T-helper 9 cell (primary cell): ENCODE data around the gene OR4E2.
"Not testable (repeated sequence)": the region's sequence is repeated elsewhere in the genome, so short reads cannot be mapped to it uniquely, and the experiment has no call there.

Experiments used
- DNase-seq: peaks from one replicate; pipeline ENCODE4 v3.0.0-alpha.2; 2020

Gene OR4E2

DNA sequence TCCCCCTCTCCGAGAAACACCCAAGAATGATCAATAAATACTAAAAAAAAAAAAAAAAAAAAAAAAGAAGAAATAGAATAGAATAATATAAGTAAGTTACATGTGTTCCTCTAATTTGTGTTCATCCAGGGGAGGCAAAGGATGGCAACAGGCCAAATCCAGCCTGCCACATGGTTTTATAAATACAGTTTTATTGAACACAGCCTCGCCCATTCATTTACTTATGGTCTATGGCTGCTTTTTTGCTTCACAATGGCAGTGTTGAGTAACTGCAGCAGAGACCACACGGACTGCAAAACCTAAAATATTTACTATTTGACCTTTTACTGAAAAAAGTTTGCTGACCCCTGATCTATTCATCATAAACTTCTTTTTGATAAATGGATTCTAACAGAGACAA is 44.9 kb downstream of the OR4E2 start:
- not testable (repeated sequence) for DNase-seq

DNA sequence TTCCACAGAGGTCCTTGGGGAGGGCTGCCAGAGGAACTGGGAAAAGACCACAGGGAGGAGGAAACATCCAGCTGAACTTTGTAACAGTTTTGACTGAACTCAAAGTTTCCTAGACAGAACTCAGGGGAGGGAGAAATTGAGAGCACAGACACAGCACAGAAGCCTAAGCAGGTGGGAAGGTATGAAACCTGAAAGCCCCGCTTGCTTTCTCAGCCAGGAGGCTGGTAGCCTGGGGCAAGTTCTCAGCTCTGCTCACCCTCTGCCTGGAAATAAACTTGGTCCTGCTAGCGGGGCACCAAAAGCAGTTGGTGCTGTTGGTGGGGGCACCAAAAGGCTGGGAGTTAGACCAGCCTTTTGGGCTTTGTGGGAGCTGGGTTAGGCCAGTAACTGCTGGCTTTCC is 45.9 kb downstream of the OR4E2 start:
- no peak for DNase-seq

DNA sequence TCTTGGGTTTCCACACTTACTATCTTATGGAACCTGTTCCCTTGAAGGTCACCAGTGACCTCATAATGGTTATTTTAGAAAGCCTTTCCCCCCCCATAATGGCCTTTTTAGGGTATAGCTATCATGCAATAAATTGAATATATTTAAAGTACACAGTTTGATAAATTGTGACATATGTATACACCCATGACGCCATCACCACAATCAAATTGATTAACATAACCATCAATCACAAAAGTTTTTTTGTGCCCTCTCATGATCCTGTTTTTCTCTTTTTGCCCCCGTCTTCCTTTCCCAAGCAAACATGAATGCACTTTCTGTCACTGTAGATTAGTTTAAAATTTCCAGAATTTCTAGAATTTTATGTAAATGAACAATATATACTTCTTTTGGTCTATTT is 48.7 kb downstream of the OR4E2 start:
- no peak for DNase-seq

DNA sequence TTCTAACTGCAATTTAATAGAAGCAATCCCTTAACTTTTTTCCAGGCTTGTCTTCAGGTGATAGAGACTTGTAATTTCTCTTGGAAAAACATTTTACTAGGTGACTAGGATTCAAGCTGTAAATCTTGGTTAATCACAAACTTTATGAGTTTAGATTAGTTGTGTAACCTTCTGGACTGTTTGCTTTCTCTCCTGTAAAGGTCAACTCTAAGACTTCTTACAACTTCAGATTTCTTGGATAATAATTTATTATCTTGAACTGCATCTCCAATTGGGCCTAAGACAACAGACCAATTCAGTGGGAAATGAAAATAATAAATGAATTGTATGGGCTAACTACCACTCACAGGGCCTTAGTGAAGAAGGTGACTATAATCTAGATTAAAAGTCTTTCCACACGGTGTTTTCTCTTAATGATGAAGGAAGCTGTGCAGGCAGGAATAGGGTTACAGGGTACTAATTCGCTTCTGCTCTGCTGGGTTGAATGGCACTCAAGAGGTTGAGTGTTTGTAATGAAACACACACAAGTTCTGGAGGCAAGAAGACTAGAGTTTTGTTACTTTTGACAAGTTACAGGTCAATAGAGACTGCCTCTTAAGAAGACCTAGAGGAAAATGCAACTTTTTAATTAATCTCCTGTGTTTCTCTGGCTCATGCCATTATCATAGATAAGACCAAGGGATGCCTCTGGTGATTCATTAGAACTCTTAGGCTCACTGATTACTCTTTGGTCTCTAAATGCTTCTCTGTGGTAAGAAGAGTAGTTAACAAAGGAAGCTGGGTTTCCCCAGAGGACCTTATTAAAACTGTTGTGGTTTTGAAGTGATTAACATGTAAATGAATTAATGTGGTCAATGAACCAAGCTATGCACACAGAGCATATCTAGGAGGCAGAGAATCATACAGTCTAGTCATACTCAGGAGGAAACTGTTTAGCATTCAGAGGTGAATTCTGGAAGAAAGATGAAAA is 50.0 kb downstream of the OR4E2 start:
- DNase-seq: no peak

GRCh38 chr14:21704338-21704737 is 50.7 kb downstream of the OR4E2 start:
- no peak for DNase-seq

DNA sequence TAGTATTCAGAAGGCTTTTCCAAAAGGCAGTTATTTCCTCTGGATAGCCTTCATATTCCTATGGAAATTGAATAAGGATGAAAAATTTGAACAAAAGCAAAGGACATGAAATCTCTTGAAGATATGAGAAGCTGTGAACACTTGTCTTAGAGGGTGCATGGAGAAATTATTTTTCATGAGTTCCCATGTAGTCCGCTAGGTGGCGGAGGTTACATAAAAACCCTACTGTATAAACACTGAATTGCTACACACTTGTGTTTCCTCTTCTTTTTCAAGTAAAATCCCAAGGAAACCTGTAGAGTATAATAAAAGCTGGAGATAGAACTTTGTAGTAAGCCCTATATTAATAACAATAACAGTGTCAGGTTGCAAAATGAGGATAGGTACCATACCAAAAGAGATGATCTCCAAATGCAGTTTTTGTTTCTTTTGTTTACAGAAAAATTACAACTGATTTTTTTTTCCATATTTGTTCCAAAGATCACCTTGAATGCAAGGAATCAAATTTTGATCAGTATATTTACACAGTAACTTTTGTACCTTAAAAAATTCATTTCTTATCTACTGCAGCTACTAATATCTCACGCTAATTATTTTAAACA is 57.8 kb downstream of the OR4E2 start:
- no peak for DNase-seq

GRCh38 chr14:21712036-21712435 is 58.4 kb downstream of the OR4E2 start:
- DNase-seq: no peak

DNA sequence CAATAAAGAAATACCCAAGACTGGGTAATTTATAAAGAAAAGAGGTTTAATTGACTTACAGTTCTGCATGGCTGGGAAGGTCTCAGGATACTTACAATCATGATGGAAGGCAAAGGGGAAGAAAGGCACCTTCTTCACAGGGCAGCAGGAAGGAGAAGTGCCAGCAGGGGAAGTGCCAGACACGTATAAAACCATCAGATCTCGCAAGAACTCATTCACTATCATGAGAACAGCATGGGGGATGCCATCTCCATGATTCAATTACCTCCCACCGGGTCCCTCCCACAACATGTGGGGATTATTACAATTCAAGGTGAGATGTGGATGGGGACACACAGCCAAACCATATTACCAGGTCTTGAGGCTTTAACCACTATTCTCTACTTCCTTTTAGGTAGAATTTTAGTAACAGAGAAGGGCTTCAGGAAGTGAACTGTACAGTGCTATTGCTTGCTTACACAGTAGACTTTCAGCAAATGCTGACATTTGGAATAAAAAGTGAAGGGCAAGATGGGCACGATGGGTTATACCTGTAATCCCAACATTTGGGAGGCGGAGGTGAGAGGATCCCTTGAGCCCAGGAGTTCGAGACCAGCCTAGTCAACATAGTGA is 60.8 kb downstream of the OR4E2 start:
- DNase-seq: no peak
